HG03060 (cell line): Measurements from ENCODE around the gene ELOB.
"Not testable (repeated sequence)": the region's sequence is repeated elsewhere in the genome, so short reads cannot be mapped to it uniquely, and the experiment has no call there.

ENCODE experiments used
- ATAC-seq: cut with Tn5 transposase; IDR thresholded peaks from one replicate; pipeline ENCODE4 v1.9.1; 2021; ENCODE audit warnings: low read depth, moderate number of reproducible peaks; ENCODE audit not compliant: unreplicated experiment

Gene ELOB

GRCh38 chr16:2726923-2727322 lies 50.2 kb downstream of the ELOB start:
- ATAC-seq = no peak

DNA sequence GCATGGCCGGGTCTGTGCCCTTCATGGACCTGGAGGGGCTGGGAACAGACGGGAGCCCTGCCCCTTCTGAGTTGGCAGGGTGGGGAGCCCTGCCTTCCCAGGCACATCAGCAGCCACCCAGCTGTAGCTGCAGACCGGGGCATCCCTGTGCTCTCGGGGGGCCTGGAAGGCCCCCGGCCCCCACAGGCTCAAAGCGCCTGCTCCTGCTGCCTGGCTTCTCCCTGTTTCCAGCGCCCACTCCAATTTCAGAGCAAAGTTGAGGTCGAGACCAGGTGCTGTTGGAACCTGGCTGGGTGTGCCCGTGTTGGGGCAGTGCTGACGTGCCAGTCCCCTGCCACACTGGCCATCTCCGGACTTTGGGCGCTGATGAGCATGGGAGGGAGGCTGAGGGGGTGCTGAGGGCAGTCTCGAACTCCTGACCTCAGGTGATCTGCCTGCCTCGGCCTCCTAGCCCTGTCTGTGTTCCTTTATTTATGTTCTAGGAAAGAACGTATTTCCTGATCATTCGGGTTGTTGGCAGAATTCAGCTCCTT lies 52.2 kb downstream of the ELOB start:
- ATAC-seq = no peak

GRCh38 chr16:2724088-2724676 lies 52.9 kb downstream of the ELOB start:
- ATAC-seq = no peak

DNA sequence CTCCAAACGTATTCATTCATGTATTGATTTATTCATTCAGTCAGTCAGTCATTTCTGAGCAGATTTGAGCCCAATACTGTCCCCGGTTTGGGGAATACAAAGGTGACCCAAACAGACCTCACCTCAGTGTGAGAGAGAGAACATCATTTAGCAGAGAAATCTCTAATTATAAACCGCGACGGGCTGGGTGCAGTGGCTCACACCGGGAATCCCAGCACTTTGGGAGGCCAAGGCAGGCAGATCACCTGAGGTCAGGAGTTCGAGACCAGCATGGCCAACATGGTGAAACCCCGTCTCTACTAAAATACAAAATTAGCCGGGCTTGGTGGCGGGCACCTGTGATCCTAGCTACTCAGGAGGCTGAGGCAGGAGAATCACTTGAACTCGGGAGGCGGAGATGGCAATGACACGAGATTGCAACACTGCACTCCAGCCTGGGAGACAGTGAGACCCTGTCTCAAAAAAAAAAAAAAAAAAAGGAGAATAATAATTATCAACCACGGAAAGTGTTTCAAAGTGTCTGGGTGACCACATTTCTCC lies 55.4 kb downstream of the ELOB start:
- not testable (repeated sequence) for ATAC-seq
